GM12892 (cell line): ENCODE results near the gene SPON1.
"Not testable (repeated sequence)": the region's sequence is repeated elsewhere in the genome, so short reads cannot be mapped to it uniquely, and the experiment has no call there.

ENCODE experiments used
- DNase-seq: peaks from one replicate; pipeline ENCODE4 v3.0.0; 2011; ENCODE audit not compliant: insufficient read length
- FAIRE-seq: peaks from 2 replicates; lab custom pipeline; 2011; peaks lifted over from hg19 to GRCh38; lab: Jason Lieb, UNC
- POLR2A ChIP-seq: IDR thresholded peaks from 2 replicates; pipeline ENCODE4 v1.6.1; 2011; ENCODE audit warnings: low read depth, low read length, control low read depth
- POLR2AphosphoS5 ChIP-seq: IDR thresholded peaks from 2 replicates; pipeline ENCODE4 v1.6.1; 2011; ENCODE audit warnings: low read depth, low read length, control low read depth
- TAF1 ChIP-seq: IDR thresholded peaks from 2 replicates; pipeline ENCODE4 v1.6.1; 2011; ENCODE audit warnings: low read depth, mild to moderate bottlenecking, control low read depth, low read length, borderline replicate concordance

SPON1 gene

DNA sequence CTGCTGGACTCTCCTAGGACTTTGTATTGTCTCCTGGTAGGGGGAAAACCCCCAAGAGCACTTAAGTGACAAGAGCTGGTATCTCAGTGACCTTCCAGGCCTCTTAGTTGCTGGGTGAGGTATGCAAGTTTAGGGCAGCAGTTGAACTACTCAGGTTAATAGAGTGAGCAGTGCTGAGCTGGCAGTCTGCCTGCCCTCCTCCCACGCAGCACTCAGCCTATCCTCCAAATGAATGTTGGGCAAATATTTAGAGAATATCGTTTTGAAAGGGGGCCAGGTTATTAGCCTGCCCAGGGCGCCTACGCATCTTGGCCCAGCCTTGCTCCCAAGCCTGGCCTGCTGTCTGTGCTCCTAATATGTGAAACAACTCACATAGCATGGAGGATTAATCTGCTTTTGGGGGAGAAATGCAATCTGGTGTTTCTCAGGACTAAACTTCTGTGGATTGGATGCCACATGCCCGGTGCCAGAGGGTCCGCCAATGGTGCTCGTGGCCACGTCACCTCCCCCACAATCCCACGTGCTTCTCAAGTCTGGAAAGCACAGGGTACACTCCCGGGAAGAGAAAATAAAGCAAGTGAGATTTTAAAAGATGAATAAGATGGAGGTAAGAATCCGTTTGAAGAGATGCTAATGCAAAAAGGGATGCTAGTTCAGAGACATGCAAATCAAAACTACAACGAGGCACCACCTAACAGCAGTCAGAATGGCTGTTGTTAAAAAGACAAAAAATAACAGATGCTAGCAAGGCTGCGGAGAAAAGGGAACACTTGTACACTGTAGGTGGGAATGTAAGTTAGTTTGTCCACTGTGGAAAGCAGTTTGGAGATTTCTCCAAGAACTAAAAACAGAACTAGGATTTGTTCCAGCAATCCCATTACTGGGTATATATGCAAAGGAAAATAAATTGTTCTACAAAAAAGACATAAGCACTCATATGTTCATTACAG, 67.7 kb downstream of the SPON1 start:
- TF ChIP-seq POLR2A: no peak
- no peak for TF ChIP-seq POLR2AphosphoS5
- no peak for TF ChIP-seq TAF1
- DNase-seq: no peak
- no peak for FAIRE-seq

DNA sequence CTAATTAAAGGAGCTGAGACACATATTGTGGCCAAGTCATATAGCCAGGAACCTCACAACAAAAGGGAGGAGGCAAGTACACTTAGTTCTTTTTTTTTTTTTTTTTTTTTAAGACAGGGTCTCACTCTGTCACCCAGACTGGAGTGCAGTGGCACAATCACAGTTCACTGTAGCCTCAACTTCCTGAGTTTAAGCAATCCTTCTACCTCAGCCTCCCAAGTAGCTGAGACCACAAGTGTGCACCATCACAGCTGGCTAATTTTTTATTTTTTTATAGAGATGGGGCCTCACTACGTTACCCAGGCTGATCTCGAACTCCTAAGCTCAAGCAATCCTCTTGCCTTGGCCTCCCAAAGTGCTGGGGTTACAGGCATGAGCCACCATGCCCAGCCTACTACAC, 73.0 kb downstream of the SPON1 start:
- FAIRE-seq, DNase-seq: not testable (repeated sequence)

DNA sequence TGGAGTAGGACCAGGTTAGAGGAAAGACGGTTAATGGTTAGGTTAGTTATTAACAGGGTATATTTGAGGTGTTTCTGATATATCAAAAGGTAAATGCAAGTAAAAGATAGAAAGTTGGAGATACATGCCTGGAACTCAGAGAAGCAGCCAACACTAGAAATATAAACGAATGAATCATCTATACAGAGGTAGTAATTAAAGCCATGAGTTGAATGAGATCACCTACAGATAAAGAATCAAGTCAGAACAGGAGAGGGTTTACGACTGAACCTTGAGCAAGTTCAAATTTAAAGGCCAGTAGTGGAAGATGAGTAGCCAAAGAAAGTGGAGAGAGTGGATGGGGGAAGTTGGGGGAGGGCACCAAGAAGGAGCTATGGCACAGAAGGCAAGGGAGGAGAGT, 73.9 kb downstream of the SPON1 start:
- FAIRE-seq: no peak
- DNase-seq: no peak
- no peak for TF ChIP-seq POLR2AphosphoS5
- no peak for TF ChIP-seq TAF1
- TF ChIP-seq POLR2A: no peak

DNA sequence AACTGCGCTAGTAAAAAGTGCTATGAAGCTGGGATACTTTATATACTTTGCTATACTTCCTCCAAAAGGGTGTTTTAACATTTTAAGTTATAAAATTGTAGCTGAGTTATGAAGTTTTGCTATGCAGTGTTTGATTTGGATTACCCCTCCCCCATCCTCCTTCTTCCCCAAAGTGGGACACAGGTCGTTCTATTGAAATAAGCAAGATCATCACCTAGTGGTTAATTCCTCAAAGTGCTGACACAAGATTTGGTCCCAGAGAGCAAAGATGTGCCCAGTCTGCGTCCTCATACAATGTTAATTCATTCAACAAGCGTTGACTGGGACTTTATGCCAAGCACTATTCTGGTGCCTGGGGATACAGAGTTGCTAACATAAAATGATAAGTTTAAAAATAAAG, 78.5 kb downstream of the SPON1 start:
- DNase-seq: no peak
- peak; percentile 42 for FAIRE-seq
- TF ChIP-seq POLR2A: no peak
- TF ChIP-seq POLR2AphosphoS5: no peak
- no peak for TF ChIP-seq TAF1

DNA sequence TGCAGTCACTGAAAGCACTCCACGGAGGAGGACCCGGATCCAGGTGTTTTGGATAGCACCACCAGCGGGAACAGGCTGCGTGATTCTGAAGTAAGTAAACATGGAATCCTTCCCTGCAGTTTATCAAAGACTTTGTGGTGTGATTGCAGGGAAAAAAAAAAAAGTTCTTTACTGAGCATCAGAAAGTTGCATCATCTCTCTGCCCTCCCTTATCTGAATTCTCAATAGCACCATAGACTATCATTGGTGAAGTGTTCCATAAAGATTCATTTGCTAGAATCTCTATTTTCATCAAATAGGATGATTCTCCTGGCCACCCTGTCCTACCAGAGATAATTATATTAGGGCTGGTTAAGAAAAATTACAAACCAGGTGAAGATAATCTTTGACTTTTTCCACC, 79.0 kb downstream of the SPON1 start:
- FAIRE-seq: no peak
- TF ChIP-seq POLR2A (no peak), TAF1 (no peak), POLR2AphosphoS5 (no peak)
- DNase-seq: no peak

DNA sequence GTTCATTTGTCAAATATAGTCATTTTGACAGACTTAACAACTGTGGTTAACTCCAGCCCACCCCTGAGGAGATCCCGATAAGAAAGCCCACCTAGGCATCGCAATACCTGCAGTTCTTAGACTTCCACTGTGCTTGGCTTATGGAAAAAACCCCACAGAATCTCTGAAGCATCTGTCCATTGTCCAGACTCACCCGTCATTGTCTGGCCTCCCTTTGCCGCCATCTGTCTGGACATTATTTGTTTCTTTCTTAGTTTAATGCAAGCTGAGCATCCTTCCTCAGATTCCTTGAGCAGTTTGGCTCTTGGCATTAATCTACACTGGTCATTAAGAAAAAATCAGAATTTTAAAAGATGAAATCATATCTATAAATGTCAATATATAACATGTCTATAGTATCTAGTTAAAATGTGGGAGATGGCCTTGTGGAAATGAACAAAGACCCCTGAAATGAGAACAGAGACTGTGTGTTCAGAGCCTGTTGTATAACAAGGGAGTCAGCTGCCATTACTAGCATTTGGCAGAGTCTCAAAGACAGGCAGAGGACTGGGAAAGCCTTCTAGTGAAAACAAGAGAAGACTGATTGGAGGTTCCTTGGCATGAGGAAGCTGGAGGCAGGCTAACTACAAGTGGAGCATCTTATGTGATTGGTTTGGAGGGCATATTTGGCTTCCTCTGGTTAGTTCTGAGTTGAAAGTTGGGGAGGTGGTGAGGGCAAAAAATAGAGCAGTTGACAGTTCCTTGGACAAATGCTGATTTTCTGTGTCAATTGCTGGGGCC, 80.4 kb downstream of the SPON1 start:
- FAIRE-seq (no peak), DNase-seq (no peak)
- TF ChIP-seq TAF1 (no peak), POLR2A (no peak), POLR2AphosphoS5 (no peak)

DNA sequence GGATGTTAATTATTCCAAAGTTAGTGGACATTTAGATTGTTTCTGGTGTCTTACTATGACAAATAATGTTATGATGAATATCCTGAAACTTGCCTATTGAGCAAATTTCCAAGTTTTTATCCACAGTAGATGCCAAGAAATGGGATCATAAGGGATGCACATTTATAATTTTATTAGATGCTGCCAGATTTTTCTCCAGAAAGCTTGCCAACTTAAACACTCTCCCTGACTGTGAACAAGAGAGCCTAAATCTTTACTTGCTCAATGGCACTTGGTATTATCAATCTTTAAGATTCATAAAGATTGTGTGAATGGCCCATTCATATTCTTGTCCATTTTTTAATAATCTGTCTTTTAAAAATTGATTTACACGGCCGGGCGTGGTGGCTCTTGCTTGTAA, 82.4 kb downstream of the SPON1 start:
- no peak for TF ChIP-seq POLR2AphosphoS5
- DNase-seq (no peak), FAIRE-seq (no peak)

DNA sequence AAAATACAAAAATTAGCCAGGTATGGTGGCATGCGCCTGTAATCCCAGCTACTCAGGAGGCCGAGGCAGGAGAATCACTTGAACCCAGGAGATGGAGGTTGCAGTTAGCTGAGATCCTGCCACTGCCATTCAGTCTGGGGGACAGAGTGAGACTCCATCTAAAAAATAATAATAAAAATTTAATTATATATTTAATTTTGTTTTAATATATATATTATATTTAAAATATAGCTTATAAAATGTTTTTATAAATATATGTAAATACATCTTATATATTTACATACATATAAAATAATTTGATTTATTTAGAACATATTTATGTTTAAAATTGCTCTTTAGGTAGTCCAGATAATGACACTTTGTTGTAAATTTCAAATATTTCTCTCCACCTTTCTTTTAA, 82.9 kb downstream of the SPON1 start:
- TF ChIP-seq POLR2AphosphoS5 (no peak), TAF1 (no peak), POLR2A (no peak)
- DNase-seq (no peak), FAIRE-seq (no peak)

DNA sequence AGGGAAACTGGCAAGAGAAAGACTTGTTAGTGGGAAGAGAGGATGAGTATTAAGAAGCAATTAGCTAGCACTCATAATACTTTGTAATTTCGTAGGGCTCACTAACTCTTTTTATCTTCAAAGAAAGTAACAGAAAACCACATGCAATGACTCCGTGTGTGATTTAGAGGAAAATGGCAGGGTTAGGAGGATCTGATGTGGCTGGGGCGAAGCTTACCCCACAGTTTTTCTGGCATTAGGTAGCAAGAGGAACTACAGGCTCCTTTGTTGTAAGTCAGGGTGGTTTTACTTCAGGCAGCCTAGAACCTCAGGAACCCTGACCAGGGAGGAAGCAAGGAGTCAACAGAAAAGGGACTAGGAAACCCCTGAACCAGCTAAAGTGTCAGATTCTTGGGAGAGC, 89.7 kb downstream of the SPON1 start:
- no peak for DNase-seq
- TF ChIP-seq POLR2AphosphoS5 (no peak), TAF1 (no peak), POLR2A (no peak)
- FAIRE-seq: no peak

DNA sequence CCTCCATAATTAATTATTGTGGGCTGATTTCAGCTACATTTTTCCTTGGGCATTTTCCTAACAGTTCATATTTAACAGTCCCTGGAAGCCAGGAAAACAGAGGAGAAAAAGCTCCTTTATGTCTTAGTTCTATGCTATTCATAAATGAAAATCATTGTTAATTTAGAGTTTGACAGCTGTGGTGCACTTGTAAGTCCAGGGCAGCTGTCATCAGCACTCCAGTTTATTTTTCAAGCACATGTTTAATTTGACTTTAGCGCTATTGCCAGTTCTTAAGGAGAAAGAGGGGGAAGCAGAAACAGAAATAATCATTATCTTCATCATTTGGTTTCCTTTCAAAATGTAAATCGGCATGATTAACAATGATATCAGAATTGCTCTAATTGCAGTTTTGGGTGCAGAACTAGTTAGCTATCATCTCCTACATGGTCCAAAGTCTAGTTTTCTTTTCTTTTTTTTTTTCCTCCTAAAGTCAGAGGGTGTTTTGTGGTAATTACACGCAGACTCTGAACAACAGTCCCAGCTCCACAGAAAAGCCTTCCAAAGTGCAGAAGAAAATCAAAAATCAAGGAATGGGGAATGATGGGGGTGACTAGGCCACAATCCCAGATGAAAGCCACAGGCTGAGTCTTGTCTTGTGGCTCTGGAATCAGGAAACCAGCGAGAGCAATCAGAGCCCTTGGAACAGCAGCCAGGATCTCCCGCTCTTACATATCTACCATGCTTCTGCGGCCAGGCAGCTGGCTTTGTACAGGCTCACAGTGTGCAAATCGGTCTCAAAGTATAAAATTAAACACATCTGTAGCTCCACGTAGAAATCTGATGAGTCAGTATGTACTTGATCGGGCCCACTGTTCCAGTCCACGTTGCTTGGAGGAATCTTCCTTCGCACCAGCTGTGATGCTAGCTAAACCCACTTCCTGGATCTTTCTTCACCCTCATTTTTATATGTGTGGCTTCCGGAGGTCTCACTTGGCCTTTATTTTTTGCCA, 91.9 kb downstream of the SPON1 start:
- DNase-seq (no peak), FAIRE-seq (no peak)
- TF ChIP-seq POLR2AphosphoS5 (no peak), POLR2A (no peak), TAF1 (no peak)

DNA sequence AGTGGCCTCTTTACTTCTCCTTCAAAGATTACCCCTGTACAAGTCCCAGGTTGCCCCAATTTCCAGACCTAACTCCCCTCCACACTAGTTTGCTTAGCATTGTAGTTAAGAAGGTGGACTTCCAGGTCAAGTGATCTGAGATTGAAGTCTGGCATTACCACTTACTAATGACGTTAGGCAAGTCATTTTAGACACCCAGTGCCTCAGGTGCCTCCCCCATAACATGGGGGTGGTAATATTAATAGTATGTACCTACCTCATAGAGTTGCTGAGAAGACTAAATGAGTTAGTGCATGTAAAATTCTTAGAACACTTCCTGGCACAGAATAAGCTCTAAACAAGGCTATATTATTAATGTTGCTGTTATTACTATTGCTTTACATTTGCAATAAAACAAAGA, 93.4 kb downstream of the SPON1 start:
- TF ChIP-seq POLR2A: no peak
- no peak for FAIRE-seq

DNA sequence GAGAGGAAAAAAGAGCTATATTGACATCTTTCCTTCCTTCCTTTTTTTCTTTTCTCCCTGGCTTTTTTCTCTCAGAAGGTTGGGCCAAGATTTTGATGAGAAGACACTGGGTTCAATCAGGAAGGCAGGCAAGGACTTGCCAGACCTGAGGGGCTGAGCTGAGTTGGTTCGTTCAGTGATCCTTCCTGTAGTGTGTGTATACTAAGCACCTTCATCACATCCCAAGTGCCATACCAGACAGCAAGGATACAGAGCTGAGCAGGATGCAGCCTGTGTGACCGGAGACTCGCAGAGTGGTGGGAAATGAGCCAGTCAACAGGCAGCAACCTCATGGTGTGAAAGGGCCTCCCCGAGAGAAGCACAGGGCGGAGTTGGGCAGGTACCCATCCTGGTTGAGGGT, 95.5 kb downstream of the SPON1 start:
- DNase-seq (no peak), FAIRE-seq (no peak)
- no peak for TF ChIP-seq POLR2A
- TF ChIP-seq POLR2AphosphoS5: no peak
- no peak for TF ChIP-seq TAF1

More for the DNA sequence above, 93.4 kb downstream of the SPON1 start:
- DNase-seq: no peak
